Caco-2 (cell line): Measurements from ENCODE around the gene HAVCR1. TPM values are rescaled to one million over a fixed set of nuclear protein-coding genes. Genes with fewer than 3 reads are reported as not detected.
"Not testable (repeated sequence)": the region's sequence is repeated elsewhere in the genome, so short reads cannot be mapped to it uniquely, and the experiment has no call there.

ENCODE experiments used
- BruUV-seq: library from RNA; stranded (reverse); fragments of 400-500 nt; replicated peaks from 2 replicates; lab custom pipeline; 2021; lab: Mats Ljungman, UMichigan
- CTCF ChIA-PET: fragments of 300-600 bp; sonication (Branson Sonifier 250); formaldehyde crosslinking; loops from one replicate; lab custom pipeline; 2022; ENCODE audit warnings: antibody characterized with exemption; lab: Charles Lee
- POLR2A ChIA-PET: fragments of 300-600 bp; sonication (Branson Sonifier 250); formaldehyde crosslinking; loops from one replicate; lab custom pipeline; 2022; ENCODE audit warnings: antibody characterized with exemption; lab: Charles Lee
- DNase-seq, 2 experiments: peaks; one replicate each; pipeline versions ENCODE4 v3.0.0 to v3.0.0-alpha.2; 2020 to 2022
- H3K27me3 ChIP-seq: replicated peaks from 2 replicates; pipeline ENCODE4 v1.6.0; 2011; ENCODE audit warnings: low read length; ENCODE audit not compliant: control insufficient read depth, insufficient read depth
- H3K36me3 ChIP-seq: 2 replicates; pipeline ENCODE4 v1.5.1; 2011; ENCODE audit warnings: low read length; ENCODE audit not compliant: control insufficient read depth, insufficient read depth
- H3K4me1 ChIP-seq: fragments of 250-450 bp; sonication (Bioruptor Pico); 2 replicates; pipeline ENCODE4 v1.5.1; 2020; ENCODE audit warnings: mild to moderate bottlenecking
- H3K4me3 ChIP-seq: 2 replicates; pipeline ENCODE4 v1.5.1; 2011; ENCODE audit warnings: low read depth, mild to moderate bottlenecking, control low read depth, low read length
- H3K9me3 ChIP-seq: fragments of 250-450 bp; sonication (Bioruptor Pico); 2 replicates; pipeline ENCODE4 v1.5.1; 2020; ENCODE audit warnings: mild to moderate bottlenecking, moderate library complexity
- H3K27ac Mint-ChIP-seq: one replicate; pipeline ENCODE4 v1.8.0; 2022; ENCODE audit warnings: mixed read lengths; ENCODE audit not compliant: unreplicated experiment
- H3K27me3 Mint-ChIP-seq: one replicate; pipeline ENCODE4 v1.8.0; 2022; ENCODE audit warnings: mixed read lengths; ENCODE audit not compliant: insufficient read depth, unreplicated experiment
- H3K36me3 Mint-ChIP-seq: one replicate; pipeline ENCODE4 v1.8.0; 2022; ENCODE audit warnings: mild to moderate bottlenecking, mixed read lengths; ENCODE audit not compliant: insufficient read depth, unreplicated experiment
- H3K4me1 Mint-ChIP-seq: one replicate; pipeline ENCODE4 v1.8.0; 2022; ENCODE audit warnings: low read depth, mixed read lengths; ENCODE audit not compliant: unreplicated experiment
- H3K4me3 Mint-ChIP-seq: one replicate; pipeline ENCODE4 v1.8.0; 2022; ENCODE audit warnings: mild to moderate bottlenecking, moderate library complexity, mixed read lengths; ENCODE audit not compliant: unreplicated experiment
- H3K9me3 Mint-ChIP-seq: one replicate; pipeline ENCODE4 v1.8.0; 2022; ENCODE audit warnings: mixed read lengths; ENCODE audit not compliant: unreplicated experiment
- intact Hi-C: fragments of 100-400 bp; cut with micrococcal nuclease; formaldehyde crosslinking; loops from one replicate; pipeline ENCODE4 v1.10.0; 2022; ENCODE audit not compliant: unreplicated experiment
- total RNA-seq: library from RNA; stranded (reverse); gene quantifications from 2 replicates; pipeline ENCODE4 v1.2.3, GENCODE V29; 2022
- TF ChIP-seq, protein P1 (sequence below), 2 experiments: fragments of 200-600 bp in 1 of 2; IDR thresholded peaks; 1 replicate in 1 of 2; 2 replicates in 1 of 2; pipeline versions ENCODE4 v1.5.1 to v1.8.0; 2011 to 2022; ENCODE audit warnings: antibody characterized with exemption in 1 of 2, control low read depth in 1 of 2, inconsistent platforms in 1 of 2, low read depth in 1 of 2, low read length in 1 of 2, mild to moderate bottlenecking in 1 of 2, moderate library complexity in 1 of 2; ENCODE audit not compliant: insufficient read depth in 1 of 2, severe bottlenecking in 1 of 2, unreplicated experiment in 1 of 2

The HAVCR1 gene
- total RNA-seq, 1 experiment from 2014 or later = 144 TPM

DNA sequence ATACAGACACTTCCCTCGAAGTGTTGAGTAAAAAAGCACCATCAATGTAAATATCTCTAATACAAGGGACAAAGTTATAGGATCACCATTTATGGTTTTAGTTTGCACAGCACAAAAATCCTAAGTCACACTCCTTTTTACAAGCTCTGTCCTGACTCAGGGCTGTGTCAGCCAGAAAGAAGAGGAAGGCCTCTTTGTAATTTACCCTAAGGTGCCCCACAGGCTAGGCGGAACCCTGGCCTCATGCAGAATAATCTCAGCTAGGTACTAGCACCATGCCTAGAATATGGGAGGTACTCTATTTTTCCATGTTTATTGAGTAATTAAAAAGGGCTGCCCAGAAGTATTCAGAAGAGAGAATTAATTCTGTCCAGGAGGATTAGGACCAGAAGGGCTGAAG lies 36.9 kb downstream of the HAVCR1 start:
- no peak overlapping the region for H3K4me3 Mint-ChIP-seq
- H3K9me3 ChIP-seq = peaks cover 16% of the 10 kb centered on the region; the same call in 1 of the 2 replicates
- BruUV-seq = no TSS peak
- peaks cover 4% of the 10 kb centered on the region; the same call in 1 of the 2 replicates for H3K4me1 ChIP-seq
- H3K9me3 Mint-ChIP-seq = peaks cover 12% of the 10 kb centered on the region
- H3K27ac Mint-ChIP-seq = no peak overlapping the region
- H3K36me3 Mint-ChIP-seq = peaks cover 37% of the 10 kb centered on the region
- H3K27me3 Mint-ChIP-seq = no peaks in the 10 kb centered on the region
- H3K27me3 ChIP-seq = no peaks in the 10 kb centered on the region
- DNase-seq = no peak
- POLR2A ChIA-PET = no interaction called here
- no peaks in the 10 kb centered on the region for H3K36me3 ChIP-seq
- TF ChIP-seq, protein P1, sequence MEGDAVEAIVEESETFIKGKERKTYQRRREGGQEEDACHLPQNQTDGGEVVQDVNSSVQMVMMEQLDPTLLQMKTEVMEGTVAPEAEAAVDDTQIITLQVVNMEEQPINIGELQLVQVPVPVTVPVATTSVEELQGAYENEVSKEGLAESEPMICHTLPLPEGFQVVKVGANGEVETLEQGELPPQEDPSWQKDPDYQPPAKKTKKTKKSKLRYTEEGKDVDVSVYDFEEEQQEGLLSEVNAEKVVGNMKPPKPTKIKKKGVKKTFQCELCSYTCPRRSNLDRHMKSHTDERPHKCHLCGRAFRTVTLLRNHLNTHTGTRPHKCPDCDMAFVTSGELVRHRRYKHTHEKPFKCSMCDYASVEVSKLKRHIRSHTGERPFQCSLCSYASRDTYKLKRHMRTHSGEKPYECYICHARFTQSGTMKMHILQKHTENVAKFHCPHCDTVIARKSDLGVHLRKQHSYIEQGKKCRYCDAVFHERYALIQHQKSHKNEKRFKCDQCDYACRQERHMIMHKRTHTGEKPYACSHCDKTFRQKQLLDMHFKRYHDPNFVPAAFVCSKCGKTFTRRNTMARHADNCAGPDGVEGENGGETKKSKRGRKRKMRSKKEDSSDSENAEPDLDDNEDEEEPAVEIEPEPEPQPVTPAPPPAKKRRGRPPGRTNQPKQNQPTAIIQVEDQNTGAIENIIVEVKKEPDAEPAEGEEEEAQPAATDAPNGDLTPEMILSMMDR (IDR thresholded peaks at IDR 0.05; ENCODE audit: insufficient read depth in 1 of 2, low read depth in 1 of 2, low read length in 1 of 2, severe bottlenecking in 1 of 2, unreplicated experiment in 1 of 2) = no peak
- intact Hi-C loops = no loop called here
- H3K4me1 Mint-ChIP-seq = no peaks in the 10 kb centered on the region
- no peak overlapping the region for H3K4me3 ChIP-seq
- CTCF ChIA-PET = interaction anchor here (0.7 kb wide), 1 partner anchor 244 kb away, joined by 4 read pairs; the partner anchor contains the start of gene CYFIP2

- intact Hi-C loops = no loop called here
- peak overlapping the region; percentile 30 for H3K27ac Mint-ChIP-seq
These were observed 38.2 kb downstream of the HAVCR1 start for GRCh38 chr5:157020511-157021222.

DNA sequence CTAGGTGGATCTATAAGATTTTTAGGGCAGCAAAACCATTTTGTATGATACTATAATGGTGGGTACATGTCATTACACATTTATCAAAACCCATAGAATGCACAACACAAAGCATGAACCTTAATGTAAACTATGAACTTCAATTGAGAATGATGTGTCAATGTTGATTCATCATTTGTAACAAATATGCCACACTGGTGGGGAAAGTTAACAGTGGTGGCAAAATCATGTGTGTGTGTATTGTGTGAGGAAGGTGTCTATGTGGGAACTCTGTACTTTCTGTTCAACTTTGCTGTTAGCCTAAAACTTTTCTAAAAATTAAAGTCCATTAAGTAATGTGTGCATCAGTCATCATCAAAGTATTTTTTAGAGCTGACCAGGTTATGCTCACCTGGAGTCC lies 38.9 kb downstream of the HAVCR1 start:
- intact Hi-C loops = no loop called here
- TF ChIP-seq, protein P1 (IDR thresholded peaks at IDR 0.05; ENCODE audit: insufficient read depth in 1 of 2, low read depth in 1 of 2, low read length in 1 of 2, severe bottlenecking in 1 of 2, unreplicated experiment in 1 of 2) = no peak
- Histone ChIP-seq H3K4me3 (no peak overlapping the region), H3K9me3 (peaks cover 18% of the 10 kb centered on the region; the same call in 1 of the 2 replicates), H3K4me1 (no peaks in the 10 kb centered on the region), H3K27me3 (no peaks in the 10 kb centered on the region), H3K36me3 (no peaks in the 10 kb centered on the region)
- ChIA-PET CTCF (no interaction called here), POLR2A (no interaction called here)
- Mint-ChIP-seq H3K36me3 (peaks cover 30% of the 10 kb centered on the region), H3K4me1 (no peaks in the 10 kb centered on the region), H3K9me3 (peaks cover 12% of the 10 kb centered on the region), H3K4me3 (no peak overlapping the region), H3K27ac (no peak overlapping the region), H3K27me3 (no peaks in the 10 kb centered on the region)
- no TSS peak for BruUV-seq
- no peak for DNase-seq

More at GRCh38 chr5:157020511-157021222, 38.2 kb downstream of the HAVCR1 start:
- TF ChIP-seq, protein P1 (IDR thresholded peaks at IDR 0.05; ENCODE audit: insufficient read depth in 1 of 2, low read depth in 1 of 2, low read length in 1 of 2, severe bottlenecking in 1 of 2, unreplicated experiment in 1 of 2) = no peak
- POLR2A ChIA-PET = no interaction called here
- Histone ChIP-seq H3K27me3 (no peaks in the 10 kb centered on the region), H3K36me3 (no peaks in the 10 kb centered on the region), H3K4me1 (no peaks in the 10 kb centered on the region), H3K4me3 (no peak overlapping the region), H3K9me3 (peaks cover 18% of the 10 kb centered on the region; the same call in 1 of the 2 replicates)
- Mint-ChIP-seq H3K9me3 (peaks cover 12% of the 10 kb centered on the region), H3K4me3 (no peak overlapping the region), H3K36me3 (peaks cover 36% of the 10 kb centered on the region), H3K4me1 (no peaks in the 10 kb centered on the region), H3K27me3 (no peaks in the 10 kb centered on the region)
- no peak for DNase-seq
- no TSS peak for BruUV-seq
- CTCF ChIA-PET = no interaction called here

GRCh38 chr5:157014143-157014542 lies 44.8 kb downstream of the HAVCR1 start:
- H3K9me3 Mint-ChIP-seq = peaks cover 12% of the 10 kb centered on the region
- peaks cover 15% of the 10 kb centered on the region; the same call in 1 of the 2 replicates for H3K9me3 ChIP-seq
- H3K4me1 ChIP-seq, H3K4me3 ChIP-seq, BruUV-seq, POLR2A ChIA-PET, H3K36me3 ChIP-seq, H3K27me3 ChIP-seq, CTCF ChIA-PET, intact Hi-C loops, H3K27ac Mint-ChIP-seq, DNase-seq, H3K27me3 Mint-ChIP-seq, H3K4me1 Mint-ChIP-seq, H3K4me3 Mint-ChIP-seq: not testable (repeated sequence)
- peaks cover 12% of the 10 kb centered on the region for H3K36me3 Mint-ChIP-seq
